ENCODE measurements around the gene RNPS1.

The RNPS1 gene

DNA sequence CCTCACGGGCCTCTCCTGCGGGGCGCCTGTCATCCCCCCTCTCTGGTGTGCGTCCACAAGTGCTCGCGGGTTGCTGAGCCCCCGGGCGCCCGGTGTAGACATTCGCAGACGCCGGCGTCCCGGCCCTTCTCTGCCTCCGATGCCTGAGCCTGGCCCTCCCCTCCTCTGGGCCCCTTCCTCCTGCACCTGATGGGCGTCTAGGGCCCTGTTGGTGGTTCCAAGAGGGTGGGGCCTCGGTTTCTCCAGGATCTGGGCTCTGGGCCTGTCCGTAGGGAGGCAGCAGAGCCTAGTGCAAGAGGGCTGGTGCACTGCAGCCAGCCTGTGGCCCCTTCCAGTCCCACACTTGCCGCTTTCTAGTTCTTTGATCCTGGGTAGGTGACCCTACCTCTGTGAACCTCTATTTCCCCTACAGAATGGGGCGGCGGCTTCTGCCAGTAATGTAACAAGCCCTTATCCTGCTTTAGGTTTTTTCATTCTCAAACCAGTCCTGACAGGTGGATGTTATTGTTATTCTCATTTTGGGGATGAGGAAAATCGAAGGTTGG is 43.9 kb downstream of the RNPS1 start:
- in situ Hi-C loops (cut with HindIII; ENCODE audit: low pct_unique_long_range_greater_than_20kb, low sequenced_read_pairs) = no loop called here
- TF ChIP-seq JUND (IDR thresholded peaks at IDR 0.05; ENCODE audit: low read depth) = no peak
- peak; percentile 76 to 80 for DNase-seq (ENCODE audit: low read depth in 1 of 2, low spot score in 1 of 2)

DNA sequence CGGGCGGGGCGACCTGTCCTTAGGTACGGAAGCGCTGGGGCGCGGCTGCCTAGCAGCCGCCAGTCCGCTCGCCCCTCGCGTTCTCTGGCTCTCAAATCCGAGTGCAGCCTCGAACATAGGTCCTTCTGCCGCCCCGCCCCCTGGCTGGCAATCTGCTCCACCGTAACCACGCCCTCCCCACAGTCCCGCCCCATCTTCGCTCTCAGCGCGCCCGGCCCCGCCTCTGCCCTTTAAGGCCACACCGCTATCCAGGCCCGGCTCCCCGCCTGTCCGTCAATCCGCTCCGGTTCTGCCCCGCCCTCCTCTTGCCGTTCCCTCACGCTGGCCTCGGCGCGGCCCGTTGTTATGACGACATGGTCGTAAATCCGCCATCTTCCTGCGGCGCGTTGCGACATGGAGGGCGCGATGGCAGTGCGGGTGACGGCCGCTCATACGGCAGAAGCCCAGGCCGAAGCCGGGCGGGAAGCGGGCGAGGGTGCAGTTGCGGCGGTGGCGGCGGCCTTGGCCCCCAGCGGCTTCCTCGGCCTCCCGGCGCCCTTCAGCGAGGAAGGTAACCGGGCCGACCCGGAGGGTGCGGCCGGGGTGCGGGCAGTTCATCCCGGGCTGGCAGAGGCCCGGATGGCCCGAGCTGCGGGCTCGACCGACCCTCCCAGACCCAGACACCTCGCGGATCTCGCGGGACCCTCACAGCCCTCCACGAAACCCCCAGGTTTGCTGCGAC is 44.5 kb downstream of the RNPS1 start, which contains the start of gene E4F1:
TSS of gene E4F1 (plus strand) at position 371 of the 721 bp plus-strand sequence. CDS start at position 394, 23 bp downstream.
- TF ChIP-seq JUND (IDR thresholded peaks at IDR 0.05; ENCODE audit: low read depth) = no peak
- peak; percentile 99 to 100 for DNase-seq (ENCODE audit: low read depth in 1 of 2, low spot score in 1 of 2)
- in situ Hi-C loops (cut with HindIII; ENCODE audit: low pct_unique_long_range_greater_than_20kb, low sequenced_read_pairs) = no loop called here

DNA sequence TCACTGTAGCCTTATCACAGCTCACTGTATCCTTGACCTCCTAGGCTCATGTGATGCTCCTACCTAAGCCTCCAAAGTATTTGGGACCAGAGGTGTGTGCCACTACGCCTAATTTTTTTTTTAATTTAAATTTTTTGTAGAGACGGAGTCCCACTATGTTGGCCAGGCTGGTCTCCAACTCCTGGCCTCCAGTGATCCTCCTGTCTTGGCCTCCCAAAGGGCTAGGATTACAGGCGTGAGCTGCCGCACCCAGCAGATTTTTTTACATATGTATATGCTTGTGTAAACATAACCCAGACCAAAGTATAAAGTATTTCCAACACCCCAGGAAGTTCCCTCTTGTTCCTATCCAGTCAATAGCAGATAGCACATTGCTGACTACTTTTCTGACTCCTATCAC is 51.6 kb downstream of the RNPS1 start:
- no peak for DNase-seq (ENCODE audit: low read depth in 1 of 2, low spot score in 1 of 2)

DNA sequence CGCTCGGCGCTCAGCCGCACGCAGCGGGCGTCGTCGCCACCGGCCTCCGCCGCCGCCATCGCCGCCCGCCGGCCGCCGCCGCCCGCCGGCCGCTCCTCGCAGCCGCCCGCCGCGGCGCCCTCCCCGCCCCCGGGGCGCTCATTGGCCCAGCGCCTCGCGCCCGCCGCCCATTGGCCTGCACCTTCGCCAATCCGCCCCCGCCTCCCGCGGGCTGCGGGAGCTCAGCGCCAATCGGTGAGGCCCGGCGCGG is 53.3 kb downstream of the RNPS1 start, which contains the start of gene PGP:
TSS of gene PGP (minus strand) at position 122 of the 250 bp plus-strand sequence. CDS start at position 59, 63 bp downstream.
- no peak for TF ChIP-seq JUND (IDR thresholded peaks at IDR 0.05; ENCODE audit: low read depth)
- DNase-seq (ENCODE audit: low read depth in 1 of 2, low spot score in 1 of 2) = no peak
- in situ Hi-C loops (cut with HindIII; ENCODE audit: low pct_unique_long_range_greater_than_20kb, low sequenced_read_pairs) = no loop called here

More for the DNA sequence above, 51.6 kb downstream of the RNPS1 start:
- TF ChIP-seq JUND (IDR thresholded peaks at IDR 0.05; ENCODE audit: low read depth) = no peak
- in situ Hi-C loops (cut with HindIII; ENCODE audit: low pct_unique_long_range_greater_than_20kb, low sequenced_read_pairs) = no loop called here

DNA sequence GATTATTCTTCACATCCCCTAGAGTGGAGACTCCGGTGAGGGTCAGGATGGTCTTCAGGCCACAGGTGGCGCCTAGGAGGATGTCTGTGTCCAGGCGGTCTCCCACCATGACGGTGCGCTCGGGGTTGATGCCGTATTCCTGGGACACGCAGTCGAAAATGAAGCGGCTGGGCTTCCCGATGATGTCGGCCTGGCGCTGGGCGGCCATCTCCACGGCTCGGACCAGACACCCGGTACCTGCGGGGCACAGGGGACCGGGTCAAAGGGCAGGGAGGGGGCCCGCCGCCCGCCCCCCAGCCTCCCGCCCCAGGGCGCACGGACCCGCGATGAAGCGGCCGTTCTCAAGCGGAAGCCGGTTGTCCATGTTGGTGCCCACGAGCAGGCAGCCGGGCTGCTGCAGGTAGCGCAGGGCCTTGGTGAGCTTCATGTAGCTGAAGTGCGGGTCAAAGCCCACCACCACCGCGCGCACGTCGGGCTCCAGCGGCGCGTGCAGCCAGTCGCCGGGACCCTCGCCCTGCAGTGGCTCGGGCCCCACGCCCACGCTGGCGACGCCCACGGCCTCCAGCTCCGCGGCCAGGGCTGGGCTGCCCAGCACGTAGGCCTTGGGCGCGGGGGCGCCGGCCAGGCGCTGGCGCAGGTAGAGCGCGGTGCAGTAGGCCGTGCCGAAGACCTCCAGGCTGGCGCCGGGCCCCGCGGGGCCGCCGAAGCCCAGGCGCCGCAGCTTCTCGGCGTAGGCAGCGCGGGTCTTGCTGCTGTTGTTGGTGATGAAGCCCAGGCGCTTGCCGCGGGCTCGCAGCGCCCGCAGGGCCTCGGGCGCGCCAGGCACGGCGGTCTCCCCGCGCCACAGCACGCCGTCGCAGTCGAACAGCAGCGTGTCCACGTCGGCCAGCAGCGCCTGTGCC is 53.9 kb downstream of the RNPS1 start:
- in situ Hi-C loops (cut with HindIII; ENCODE audit: low pct_unique_long_range_greater_than_20kb, low sequenced_read_pairs) = no loop called here
- no peak for TF ChIP-seq JUND (IDR thresholded peaks at IDR 0.05; ENCODE audit: low read depth)
- DNase-seq (ENCODE audit: low read depth in 1 of 2, low spot score in 1 of 2) = no peak

DNA sequence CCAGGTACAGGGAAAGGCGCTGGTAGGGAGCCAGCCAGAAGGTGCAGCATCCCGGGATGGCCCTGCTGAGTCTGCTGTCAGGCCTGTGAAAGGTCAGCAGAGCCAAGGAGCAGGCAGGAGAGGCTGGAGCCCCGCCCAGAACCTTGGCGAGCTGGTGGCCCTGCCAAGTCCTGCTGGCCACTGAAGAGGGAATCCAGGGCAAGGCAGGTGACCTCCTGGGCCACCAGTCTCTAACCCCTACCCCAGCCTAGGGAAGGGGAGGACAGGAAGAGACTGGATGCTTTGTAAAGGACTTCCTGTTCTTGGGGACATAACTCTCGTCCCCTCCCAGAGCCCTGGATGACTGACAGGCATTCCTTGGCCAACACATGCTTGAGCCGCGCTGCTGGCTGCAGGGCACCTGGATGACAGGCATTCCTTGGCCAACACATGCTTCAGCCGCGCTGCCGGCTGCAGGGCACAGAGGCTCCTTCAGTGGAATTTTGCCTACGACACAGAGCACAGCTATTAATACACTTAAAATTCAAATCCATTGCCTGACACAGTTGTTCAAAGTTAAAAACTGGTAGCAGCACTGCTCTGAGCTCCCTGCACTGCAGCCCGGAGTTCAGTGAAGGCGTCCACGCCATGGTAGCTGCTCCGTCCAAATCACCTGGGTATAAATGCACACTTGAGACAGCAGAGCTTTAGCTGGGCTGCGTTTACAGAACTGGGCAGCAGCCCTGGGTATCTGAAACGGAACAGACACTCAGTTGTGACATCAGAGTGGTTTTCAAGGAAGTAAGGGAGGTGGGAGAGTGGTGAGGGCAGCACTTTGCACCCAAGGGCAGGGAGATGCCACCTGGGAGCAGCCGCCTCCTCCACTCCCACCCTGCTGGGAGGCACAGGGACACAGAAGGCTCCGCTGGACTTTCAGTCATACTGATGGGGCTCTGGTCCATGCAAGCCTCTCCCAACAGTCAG is 55.3 kb downstream of the RNPS1 start:
- TF ChIP-seq JUND (IDR thresholded peaks at IDR 0.05; ENCODE audit: low read depth) = no peak
- peak; percentile 94 to 95 for DNase-seq (ENCODE audit: low read depth in 1 of 2, low spot score in 1 of 2)
- in situ Hi-C loops (cut with HindIII; ENCODE audit: low pct_unique_long_range_greater_than_20kb, low sequenced_read_pairs) = no loop called here

DNA sequence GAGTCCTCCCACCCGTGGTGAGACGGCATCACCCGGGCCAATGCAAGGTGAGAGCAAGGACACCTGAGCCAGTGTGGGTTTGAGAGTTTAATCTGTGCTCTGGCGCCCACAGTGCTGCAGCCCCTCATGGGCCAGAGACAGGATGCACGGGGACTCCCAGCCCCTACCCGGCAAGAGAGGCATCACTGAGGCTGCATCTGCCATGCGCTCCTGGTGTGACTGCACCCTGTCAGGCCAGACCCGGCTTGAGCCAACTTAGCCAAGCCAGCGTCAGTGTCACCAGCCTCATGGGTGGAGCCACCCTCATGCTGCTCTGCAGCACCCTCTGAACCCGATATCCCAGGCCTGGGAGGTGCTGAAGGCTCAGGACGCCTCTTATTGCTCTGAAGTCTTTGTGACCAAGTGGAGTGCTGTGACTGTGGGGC is 56.0 kb downstream of the RNPS1 start:
- DNase-seq (ENCODE audit: low read depth in 1 of 2, low spot score in 1 of 2) = no peak
- TF ChIP-seq JUND (IDR thresholded peaks at IDR 0.05; ENCODE audit: low read depth) = no peak
- in situ Hi-C loops (cut with HindIII; ENCODE audit: low pct_unique_long_range_greater_than_20kb, low sequenced_read_pairs) = no loop called here

DNA sequence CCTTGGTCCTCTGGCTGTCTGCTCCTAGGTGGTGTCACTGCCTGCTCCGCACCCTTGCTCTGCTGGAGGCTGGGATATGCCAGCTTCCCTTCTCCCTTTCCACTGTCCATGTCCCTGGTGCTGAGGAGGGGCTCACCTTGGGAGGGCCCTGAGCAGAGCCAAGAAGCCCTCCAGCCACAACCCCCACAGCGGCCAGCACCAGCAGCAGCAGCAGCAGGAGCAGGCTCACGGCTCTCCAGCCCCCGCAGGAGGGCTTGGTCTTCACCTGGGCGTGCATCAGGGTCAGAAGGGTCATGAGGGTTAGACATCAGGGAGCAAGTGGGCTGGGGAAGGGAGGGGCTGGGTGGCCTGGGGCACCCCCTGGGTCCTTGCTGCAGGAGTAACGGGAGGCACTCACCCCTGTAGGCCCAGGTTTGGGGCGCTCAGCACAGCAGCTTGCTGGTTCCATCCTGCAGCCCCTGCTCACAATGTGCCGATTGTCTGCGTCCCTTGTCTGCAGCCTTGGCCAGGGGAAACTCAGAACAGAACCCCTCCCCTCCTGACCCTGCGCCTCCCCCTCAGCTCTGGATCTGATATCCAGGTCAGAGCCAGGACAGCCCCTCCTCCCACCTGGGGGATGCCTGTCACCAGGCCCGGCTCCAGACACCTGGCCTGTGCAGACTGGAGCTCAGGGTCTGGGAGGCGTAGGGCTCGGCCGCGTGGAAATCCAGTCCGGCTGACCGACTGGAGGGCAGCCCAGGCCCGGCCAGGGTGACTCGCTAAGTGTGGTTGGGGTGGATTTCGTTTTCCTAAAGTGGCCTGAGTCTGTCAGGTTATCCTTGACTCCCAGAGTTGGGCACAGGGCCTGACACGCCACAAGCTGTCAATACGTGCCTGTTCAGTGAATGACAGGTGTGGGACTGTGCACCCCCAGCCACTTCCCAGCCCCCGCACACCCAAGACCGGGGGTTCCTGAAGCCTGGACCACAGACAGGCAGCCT is 57.2 kb downstream of the RNPS1 start, which contains the start of gene BRICD5:
TSS of gene BRICD5 (minus strand) at position 478 of the 980 bp plus-strand sequence. CDS start at position 448, 30 bp downstream.
- no peak for DNase-seq (ENCODE audit: low read depth in 1 of 2, low spot score in 1 of 2)
- TF ChIP-seq JUND (IDR thresholded peaks at IDR 0.05; ENCODE audit: low read depth) = no peak
- in situ Hi-C loops (cut with HindIII; ENCODE audit: low pct_unique_long_range_greater_than_20kb, low sequenced_read_pairs) = no loop called here

DNA sequence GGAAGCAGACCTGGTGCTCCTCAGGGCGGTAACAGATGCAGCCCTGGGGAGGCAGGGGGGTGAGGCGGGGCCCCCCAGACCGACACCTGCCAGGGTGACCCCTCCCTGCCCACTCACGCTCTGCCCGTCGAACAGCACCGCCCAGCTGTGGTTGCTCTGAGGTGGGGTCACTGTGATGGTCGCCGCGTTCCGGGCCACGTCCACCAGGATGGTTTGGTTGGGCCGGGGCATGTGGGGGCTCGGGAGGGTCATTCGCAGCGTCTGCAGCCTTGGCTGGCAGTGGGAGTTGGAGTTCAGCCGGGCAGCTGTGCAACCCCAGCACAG is 58.0 kb downstream of the RNPS1 start:
- in situ Hi-C loops (cut with HindIII; ENCODE audit: low pct_unique_long_range_greater_than_20kb, low sequenced_read_pairs) = no loop called here
- no peak for DNase-seq (ENCODE audit: low read depth in 1 of 2, low spot score in 1 of 2)
- no peak for TF ChIP-seq JUND (IDR thresholded peaks at IDR 0.05; ENCODE audit: low read depth)

DNA sequence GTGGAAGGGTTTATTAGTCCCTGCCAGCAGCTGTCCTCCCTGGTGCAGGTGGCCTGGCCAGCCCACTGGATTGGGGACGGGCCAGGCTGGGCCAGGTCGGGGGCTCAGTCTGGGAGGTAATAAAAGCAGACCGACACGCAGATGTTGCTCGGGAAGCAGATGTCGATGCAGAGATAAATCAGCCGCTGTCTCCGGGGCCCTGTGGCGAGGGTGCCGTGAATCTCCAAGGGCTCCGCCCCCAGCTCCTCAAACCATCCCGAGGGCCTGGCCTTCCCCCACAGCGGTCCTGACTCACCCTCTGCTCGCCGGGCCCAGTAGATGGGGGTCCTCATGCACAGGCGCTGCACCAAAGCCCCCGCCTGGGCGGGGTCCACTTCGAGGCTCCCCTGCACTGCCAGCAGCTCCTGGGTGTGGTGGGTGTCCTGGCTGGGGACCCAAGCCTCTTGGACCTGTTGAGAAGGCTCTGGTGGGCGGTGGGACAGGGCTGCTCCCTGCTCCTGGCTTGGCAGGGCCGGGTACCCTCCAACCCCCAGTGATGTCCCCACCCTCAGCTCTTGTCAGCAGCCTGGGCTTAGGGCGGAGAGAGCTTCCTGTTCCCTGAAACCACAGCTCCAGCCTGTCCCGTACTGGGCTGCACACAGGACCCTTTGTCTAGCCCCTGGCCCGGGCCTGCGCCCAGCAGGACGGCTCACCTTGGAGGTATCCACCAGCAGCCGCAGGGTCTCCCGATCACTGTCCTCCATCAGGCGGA is 58.5 kb downstream of the RNPS1 start:
- DNase-seq (ENCODE audit: low read depth in 1 of 2, low spot score in 1 of 2) = no peak
- in situ Hi-C loops (cut with HindIII; ENCODE audit: low pct_unique_long_range_greater_than_20kb, low sequenced_read_pairs) = no loop called here
- no peak for TF ChIP-seq JUND (IDR thresholded peaks at IDR 0.05; ENCODE audit: low read depth)

Measured in T47D (cell line).